Measurements from ENCODE around the gene DLG1.

DLG1 gene

DNA sequence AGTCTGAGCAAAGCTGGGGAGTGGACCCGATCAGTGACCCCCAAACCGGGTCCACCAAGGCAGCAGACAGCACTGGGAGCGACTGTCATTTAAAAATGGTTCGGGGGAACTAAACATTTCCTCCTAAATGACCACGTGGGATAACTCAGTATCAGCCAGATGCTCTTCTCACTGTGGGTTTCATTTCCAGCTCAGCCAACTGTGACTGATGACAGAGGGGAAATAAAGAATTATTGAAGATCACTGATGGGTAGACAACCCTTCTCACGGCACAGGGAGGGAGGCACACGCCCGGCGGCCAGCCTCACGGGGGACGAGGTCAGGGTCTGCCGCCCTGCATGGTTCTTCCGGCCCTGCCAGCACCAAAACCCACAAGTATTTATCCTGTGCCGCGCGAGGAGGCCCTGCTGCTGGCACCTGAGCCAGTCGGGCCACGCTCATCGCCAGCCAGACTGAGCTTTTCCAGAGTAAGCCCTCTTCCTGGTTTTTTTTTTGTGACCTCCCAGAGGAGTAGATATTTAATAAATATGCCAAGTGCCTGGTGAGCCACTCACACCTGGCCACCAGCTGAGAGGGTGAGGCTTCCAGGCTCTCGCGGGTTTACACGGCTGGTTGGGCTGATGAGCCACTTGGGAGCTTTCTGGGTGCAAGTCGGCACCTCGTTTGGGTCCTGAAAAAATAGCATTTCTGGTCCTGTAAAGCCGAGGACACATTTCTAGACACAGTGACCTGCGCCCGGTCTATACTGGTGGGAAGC is 275.0 kb downstream of the DLG1 start:
- TF ChIP-seq, protein P1, sequence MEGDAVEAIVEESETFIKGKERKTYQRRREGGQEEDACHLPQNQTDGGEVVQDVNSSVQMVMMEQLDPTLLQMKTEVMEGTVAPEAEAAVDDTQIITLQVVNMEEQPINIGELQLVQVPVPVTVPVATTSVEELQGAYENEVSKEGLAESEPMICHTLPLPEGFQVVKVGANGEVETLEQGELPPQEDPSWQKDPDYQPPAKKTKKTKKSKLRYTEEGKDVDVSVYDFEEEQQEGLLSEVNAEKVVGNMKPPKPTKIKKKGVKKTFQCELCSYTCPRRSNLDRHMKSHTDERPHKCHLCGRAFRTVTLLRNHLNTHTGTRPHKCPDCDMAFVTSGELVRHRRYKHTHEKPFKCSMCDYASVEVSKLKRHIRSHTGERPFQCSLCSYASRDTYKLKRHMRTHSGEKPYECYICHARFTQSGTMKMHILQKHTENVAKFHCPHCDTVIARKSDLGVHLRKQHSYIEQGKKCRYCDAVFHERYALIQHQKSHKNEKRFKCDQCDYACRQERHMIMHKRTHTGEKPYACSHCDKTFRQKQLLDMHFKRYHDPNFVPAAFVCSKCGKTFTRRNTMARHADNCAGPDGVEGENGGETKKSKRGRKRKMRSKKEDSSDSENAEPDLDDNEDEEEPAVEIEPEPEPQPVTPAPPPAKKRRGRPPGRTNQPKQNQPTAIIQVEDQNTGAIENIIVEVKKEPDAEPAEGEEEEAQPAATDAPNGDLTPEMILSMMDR (IDR thresholded peaks at IDR 0.05; ENCODE audit: low read depth, low read length): no peak
- no peak overlapping the region for H3K4me3 ChIP-seq (ENCODE audit: low read depth, low read length)
- no peak for DNase-seq (ENCODE audit: low read depth, low spot score)
- in situ Hi-C loops (cut with HindIII; ENCODE audit: low sequenced_read_pairs): no loop called here

DNA sequence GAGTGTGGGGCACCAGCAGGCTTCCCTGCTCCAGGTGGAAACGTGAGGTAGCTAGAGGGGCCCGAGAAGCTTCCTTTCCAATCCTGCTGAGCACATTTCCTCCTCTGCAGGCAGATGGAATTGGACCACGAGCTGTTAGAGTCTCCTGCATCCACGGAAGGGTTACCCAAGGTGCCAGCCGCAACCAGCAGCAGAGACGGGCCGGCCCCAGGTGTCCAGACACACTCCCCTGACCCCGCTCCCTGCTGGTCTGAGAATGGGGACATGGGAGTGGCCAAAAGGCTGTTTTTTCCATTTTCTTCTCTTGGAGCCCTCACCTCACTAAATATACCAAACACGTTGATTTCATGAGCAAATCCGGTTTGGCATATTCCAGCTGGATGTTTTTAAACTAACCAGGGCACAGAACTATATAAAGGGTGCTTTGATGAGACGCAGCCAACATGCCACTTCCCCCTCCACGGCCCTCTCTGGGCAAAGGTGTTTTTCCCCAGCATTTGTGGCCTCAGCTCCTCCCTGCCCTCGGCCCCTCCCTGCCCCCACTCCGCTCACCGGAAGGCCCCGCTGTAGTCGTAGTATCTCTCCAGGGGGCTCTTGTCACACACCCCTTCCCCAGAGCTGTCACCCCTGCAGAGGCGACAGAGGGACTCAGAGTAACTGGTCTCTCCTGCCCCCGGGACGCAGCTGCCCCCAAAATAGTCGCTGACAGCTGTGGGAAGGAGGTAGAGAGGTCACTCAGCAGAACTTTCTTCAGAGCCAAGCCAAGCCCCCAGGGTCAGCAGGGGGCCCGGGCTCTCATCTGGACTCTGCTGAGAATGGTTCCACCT is 275.8 kb downstream of the DLG1 start:
- DNase-seq (ENCODE audit: low read depth, low spot score): no peak
- TF ChIP-seq, protein P1 (IDR thresholded peaks at IDR 0.05; ENCODE audit: low read depth, low read length): no peak
- in situ Hi-C loops (cut with HindIII; ENCODE audit: low sequenced_read_pairs): no loop called here
- no peak overlapping the region for H3K4me3 ChIP-seq (ENCODE audit: low read depth, low read length)

DNA sequence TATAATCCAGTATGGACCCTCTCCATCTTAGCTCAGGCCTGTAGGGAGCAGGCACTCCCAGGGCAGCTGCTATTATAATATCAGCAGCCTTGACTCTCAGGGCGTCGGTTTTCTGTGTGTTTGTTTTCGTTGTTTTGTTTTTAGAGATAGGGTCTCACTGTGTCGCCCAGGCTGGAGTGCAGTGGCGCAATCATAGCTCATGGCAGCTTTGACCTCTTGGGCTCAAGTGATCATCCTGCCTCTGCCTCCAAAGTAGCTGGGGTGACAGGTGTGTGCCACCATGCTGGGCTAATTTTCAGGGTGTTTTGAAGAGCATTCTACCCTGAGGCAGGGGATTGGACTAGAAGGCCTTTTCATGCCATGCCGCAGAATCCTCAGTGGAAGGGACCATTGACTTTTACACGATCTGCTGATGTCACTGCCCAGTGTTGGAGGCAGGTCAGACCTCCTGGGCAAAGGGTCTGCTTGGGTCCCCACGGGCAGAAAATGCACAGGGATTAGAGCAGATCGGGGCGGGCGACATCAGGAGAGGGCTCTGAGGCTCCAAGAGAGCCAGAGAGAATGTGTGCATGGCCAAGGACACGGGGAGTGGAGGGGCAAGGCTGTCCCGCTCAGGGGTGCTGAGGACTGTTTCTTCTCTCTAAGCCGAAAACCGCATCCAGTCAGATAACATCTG is 276.5 kb downstream of the DLG1 start:
- no peak overlapping the region for H3K4me3 ChIP-seq (ENCODE audit: low read depth, low read length)
- no peak for DNase-seq (ENCODE audit: low read depth, low spot score)
- TF ChIP-seq, protein P1 (IDR thresholded peaks at IDR 0.05; ENCODE audit: low read depth, low read length): no peak
- in situ Hi-C loops (cut with HindIII; ENCODE audit: low sequenced_read_pairs): no loop called here

DNA sequence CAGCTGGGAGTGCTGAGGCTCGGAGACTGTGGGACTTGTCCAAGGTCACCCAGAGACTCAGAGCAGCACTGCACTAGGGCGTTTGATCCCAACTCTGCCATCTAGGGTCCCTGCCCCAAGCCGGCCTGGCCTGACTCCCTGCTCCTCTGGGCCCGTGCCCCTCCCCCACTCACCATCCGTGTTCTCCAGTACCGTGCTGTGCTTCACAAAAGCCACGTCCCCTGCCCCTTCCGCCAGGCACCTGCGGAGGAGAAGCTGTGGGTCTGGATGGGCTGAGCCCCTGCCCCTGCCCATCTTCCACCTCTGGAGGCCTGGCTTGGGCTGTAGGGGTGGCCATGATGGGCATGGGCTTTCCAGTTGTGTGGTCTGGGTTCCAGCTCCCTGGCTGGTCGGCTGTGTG is 277.2 kb downstream of the DLG1 start:
- in situ Hi-C loops (cut with HindIII; ENCODE audit: low sequenced_read_pairs): no loop called here
- TF ChIP-seq, protein P1 (IDR thresholded peaks at IDR 0.05; ENCODE audit: low read depth, low read length): no peak

DNA sequence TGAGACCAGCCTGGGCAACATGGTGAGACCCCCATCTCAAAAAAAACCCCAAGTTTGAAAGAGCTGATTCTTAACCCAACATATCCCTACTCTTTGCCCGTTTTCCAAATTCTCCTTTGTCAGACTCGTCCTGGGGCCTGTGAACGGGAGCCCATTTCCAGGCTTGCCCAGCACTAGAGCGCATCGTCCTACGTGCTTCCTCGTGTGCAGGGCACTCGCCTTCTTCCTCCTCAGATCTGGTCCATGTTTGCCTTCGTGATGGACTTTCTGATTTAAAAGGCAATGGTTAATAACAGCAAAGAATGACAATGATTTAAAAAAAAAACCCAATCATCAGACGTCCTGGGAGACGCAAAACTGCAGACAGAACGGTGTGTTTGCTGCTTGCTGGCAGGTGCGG is 278.9 kb downstream of the DLG1 start:
- in situ Hi-C loops (cut with HindIII; ENCODE audit: low sequenced_read_pairs): no loop called here
- no peak overlapping the region for H3K4me3 ChIP-seq (ENCODE audit: low read depth, low read length)
- TF ChIP-seq, protein P1 (IDR thresholded peaks at IDR 0.05; ENCODE audit: low read depth, low read length): no peak
- DNase-seq (ENCODE audit: low read depth, low spot score): no peak

More for the DNA sequence above, 277.2 kb downstream of the DLG1 start:
- H3K4me3 ChIP-seq (ENCODE audit: low read depth, low read length): no peak overlapping the region
- no peak for DNase-seq (ENCODE audit: low read depth, low spot score)

DNA sequence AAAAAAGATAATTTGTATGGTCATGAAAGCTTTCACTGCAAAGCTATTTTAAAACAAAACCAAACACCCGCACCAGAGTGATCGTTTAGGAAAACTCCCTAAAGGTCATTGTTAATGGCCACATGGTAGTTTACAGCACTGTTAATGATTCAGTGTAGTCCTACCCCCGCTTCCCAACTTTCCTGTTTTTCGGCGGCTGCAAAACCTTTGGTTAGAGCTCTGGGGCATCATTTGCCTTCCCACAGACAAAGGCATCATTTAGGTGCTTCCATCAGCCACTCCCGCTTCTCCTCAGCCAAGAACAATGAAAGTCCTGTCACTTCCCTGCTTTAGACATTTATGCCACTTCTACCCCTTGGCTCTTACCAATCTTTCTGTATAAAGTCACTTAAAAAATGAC is 279.4 kb downstream of the DLG1 start:
- no peak for DNase-seq (ENCODE audit: low read depth, low spot score)
- TF ChIP-seq, protein P1 (IDR thresholded peaks at IDR 0.05; ENCODE audit: low read depth, low read length): no peak
- H3K4me3 ChIP-seq (ENCODE audit: low read depth, low read length): no peak overlapping the region
- in situ Hi-C loops (cut with HindIII; ENCODE audit: low sequenced_read_pairs): no loop called here
